GM18858 (cell line): ENCODE data around the gene ADAMTS9.

Experiments used
- ATAC-seq: cut with Tn5 transposase; IDR thresholded peaks from one replicate; pipeline ENCODE4 v1.9.1; 2021; ENCODE audit not compliant: unreplicated experiment

ADAMTS9 gene

GRCh38 chr3:64495781-64496334 is 191.9 kb downstream of the ADAMTS9 start:
- no peak for ATAC-seq

GRCh38 chr3:64495121-64495780 is 192.5 kb downstream of the ADAMTS9 start:
- ATAC-seq = no peak

- ATAC-seq = no peak
Observed at GRCh38 chr3:64494526-64494925, 193.3 kb downstream of the ADAMTS9 start.

- ATAC-seq = no peak
Observed at GRCh38 chr3:64493149-64493548, 194.7 kb downstream of the ADAMTS9 start.

GRCh38 chr3:64491843-64492242 is 196.0 kb downstream of the ADAMTS9 start:
- no peak for ATAC-seq

GRCh38 chr3:64490180-64490724 is 197.5 kb downstream of the ADAMTS9 start:
- ATAC-seq = no peak

GRCh38 chr3:64489361-64490044 is 198.3 kb downstream of the ADAMTS9 start:
- ATAC-seq = no peak

GRCh38 chr3:64488939-64489338 is 198.9 kb downstream of the ADAMTS9 start:
- no peak for ATAC-seq

GRCh38 chr3:64484289-64484992 is 203.4 kb downstream of the ADAMTS9 start:
- ATAC-seq = peak; percentile 99

- ATAC-seq = no peak
Observed at GRCh38 chr3:64483467-64483866, 204.3 kb downstream of the ADAMTS9 start.

- ATAC-seq = no peak
Observed at GRCh38 chr3:64475037-64475436, 212.8 kb downstream of the ADAMTS9 start.

- no peak for ATAC-seq
Observed at GRCh38 chr3:64473466-64473865, 214.3 kb downstream of the ADAMTS9 start.

- no peak for ATAC-seq
Observed at GRCh38 chr3:64470436-64470835, 217.4 kb downstream of the ADAMTS9 start.

GRCh38 chr3:64467255-64467944 is 220.4 kb downstream of the ADAMTS9 start:
- no peak for ATAC-seq
